OCI-LY7 (cell line): ENCODE data around the gene TSEN15. TPM values are rescaled to one million over a fixed set of nuclear protein-coding genes. Genes with fewer than 3 reads are reported as not detected.

Experiments
- BruUV-seq: library from RNA; stranded (reverse); fragments of 400-500 nt; replicated peaks from 2 replicates; lab custom pipeline; 2021; lab: Mats Ljungman, UMichigan
- CTCF ChIA-PET: fragments of 300-600 bp; sonication (Branson Sonifier 250); formaldehyde crosslinking; loops from one replicate; lab custom pipeline; 2022; ENCODE audit warnings: antibody characterized with exemption; ENCODE audit not compliant: unreplicated experiment; lab: Charles Lee
- POLR2A ChIA-PET: fragments of 300-600 bp; sonication (Branson Sonifier 250); formaldehyde crosslinking; loops from one replicate; lab custom pipeline; 2022; ENCODE audit warnings: antibody characterized with exemption; lab: Charles Lee
- DNase-seq: peaks from one replicate; pipeline ENCODE4 v3.0.0-alpha.2; 2015; ENCODE audit warnings: low spot score
- H2AFZ ChIP-seq: fragments of 200-600 bp; sonication (generic), shearing (Covaris generic); 2 replicates; pipeline ENCODE4 v1.6.1; 2014; ENCODE audit warnings: mild to moderate bottlenecking, antibody characterized with exemption, low read length, moderate library complexity
- H3K27ac ChIP-seq: fragments of 200-600 bp; sonication (generic); 2 replicates; pipeline ENCODE4 v1.5.1; 2014; ENCODE audit warnings: mixed run types, low read depth, mild to moderate bottlenecking, moderate library complexity, low read length, inconsistent platforms; ENCODE audit not compliant: poor library complexity, severe bottlenecking
- H3K36me3 ChIP-seq: fragments of 200-600 bp; sonication (generic); 2 replicates; pipeline ENCODE4 v1.6.1; 2014; ENCODE audit warnings: mild to moderate bottlenecking, antibody characterized with exemption, low read length, moderate library complexity, mixed read lengths; ENCODE audit not compliant: insufficient read depth
- H3K4me1 ChIP-seq: fragments of 200-600 bp; sonication (generic); 2 replicates; pipeline ENCODE4 v1.5.1; 2014; ENCODE audit warnings: mild to moderate bottlenecking, low read length; ENCODE audit not compliant: insufficient read depth, poor library complexity, severe bottlenecking
- H3K4me2 ChIP-seq: fragments of 200-600 bp; sonication (generic); 2 replicates; pipeline ENCODE4 v1.6.1; 2014; ENCODE audit warnings: mild to moderate bottlenecking, low read length
- H3K4me3 ChIP-seq: fragments of 200-600 bp; sonication (generic); 2 replicates; pipeline ENCODE4 v1.5.1; 2014; ENCODE audit warnings: mild to moderate bottlenecking, low read depth, low read length; ENCODE audit not compliant: poor library complexity, severe bottlenecking
- H3K79me2 ChIP-seq: fragments of 200-600 bp; sonication (generic); 2 replicates; pipeline ENCODE4 v1.6.1; 2016; ENCODE audit warnings: low read depth, mild to moderate bottlenecking, low read length, moderate library complexity, mixed read lengths; ENCODE audit not compliant: insufficient read depth
- H3K9me2 ChIP-seq: fragments of 200-600 bp; sonication (generic); 2 replicates; pipeline ENCODE4 v1.6.1; 2016; ENCODE audit warnings: mild to moderate bottlenecking, low read length, mixed read lengths; ENCODE audit not compliant: insufficient read depth
- H3K9me3 ChIP-seq: fragments of 200-600 bp; sonication (generic); 2 replicates; pipeline ENCODE4 v1.6.1; 2014; ENCODE audit warnings: mild to moderate bottlenecking, mixed run types, low read length, mixed read lengths
- H4K20me1 ChIP-seq: fragments of 200-600 bp; sonication (generic); 2 replicates; pipeline ENCODE4 v1.6.1; 2014; ENCODE audit warnings: mild to moderate bottlenecking, antibody characterized with exemption, low read length, moderate library complexity, mixed read lengths; ENCODE audit not compliant: insufficient read depth
- EZH2phosphoT487 ChIP-seq: fragments of 200-600 bp; sonication (generic); IDR thresholded peaks from 2 replicates; pipeline ENCODE4 v1.6.1; 2018; ENCODE audit warnings: low read depth, borderline replicate concordance, mild to moderate bottlenecking, mixed run types, antibody characterized with exemption, low read length, moderate library complexity, mixed read lengths
- intact Hi-C: fragments of 100-400 bp; cut with micrococcal nuclease; formaldehyde crosslinking; loops from one replicate; pipeline ENCODE4 v1.10.0; 2022; ENCODE audit not compliant: unreplicated experiment
- total RNA-seq, 2 experiments: library from RNA; depleted of rRNA in 1 of 2; stranded (reverse); fragments of >200 nt in 1 of 2; shearing (Covaris generic) in 1 of 2; gene quantifications; 2 replicates each; pipeline ENCODE4 v1.2.3, GENCODE V29; 2014 to 2022
- TF ChIP-seq, protein P1 (sequence below): fragments of 200-600 bp; sonication (generic); conservative IDR thresholded peaks from 2 replicates; pipeline ENCODE4 v1.5.1; 2014; ENCODE audit warnings: mild to moderate bottlenecking, antibody characterized with exemption, low read length, moderate library complexity, mixed read lengths

TSEN15 gene
- total RNA-seq, 2 experiments from 2014 or later = 42.5 to 45.1 TPM

DNA sequence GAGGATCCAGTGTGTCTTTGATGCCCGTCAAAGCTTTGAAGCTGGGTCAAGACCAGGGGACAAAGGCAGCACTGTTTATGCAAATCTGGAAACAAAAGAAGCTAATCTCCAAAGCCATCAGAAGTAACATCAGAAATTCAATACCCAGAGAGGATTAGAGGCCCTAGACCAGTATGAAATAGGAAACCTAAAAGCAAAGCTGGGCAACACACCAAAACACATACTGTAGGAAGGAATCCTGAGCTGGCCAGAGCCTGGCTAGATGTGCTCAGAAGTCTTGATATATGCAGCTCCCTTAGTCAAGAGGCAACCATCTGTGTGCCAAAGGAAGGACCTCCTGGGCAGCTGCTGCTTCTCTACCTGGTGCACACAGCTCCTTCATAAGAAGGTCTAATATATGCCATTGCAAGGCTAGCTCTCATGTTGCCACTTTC lies 26.3 kb upstream of the TSEN15 start:
- Histone ChIP-seq H3K36me3 (no peaks in the 10 kb centered on the region), H3K4me3 (no peak overlapping the region), H3K4me2 (no peak overlapping the region), H4K20me1 (no peaks in the 10 kb centered on the region), H3K9me2 (no peaks in the 10 kb centered on the region), H2AFZ (no peak overlapping the region), H3K9me3 (no peaks in the 10 kb centered on the region), H3K27ac (no peak overlapping the region), H3K4me1 (no peaks in the 10 kb centered on the region), H3K79me2 (no peaks in the 10 kb centered on the region)
- no peak for TF ChIP-seq EZH2phosphoT487
- TF ChIP-seq, protein P1, sequence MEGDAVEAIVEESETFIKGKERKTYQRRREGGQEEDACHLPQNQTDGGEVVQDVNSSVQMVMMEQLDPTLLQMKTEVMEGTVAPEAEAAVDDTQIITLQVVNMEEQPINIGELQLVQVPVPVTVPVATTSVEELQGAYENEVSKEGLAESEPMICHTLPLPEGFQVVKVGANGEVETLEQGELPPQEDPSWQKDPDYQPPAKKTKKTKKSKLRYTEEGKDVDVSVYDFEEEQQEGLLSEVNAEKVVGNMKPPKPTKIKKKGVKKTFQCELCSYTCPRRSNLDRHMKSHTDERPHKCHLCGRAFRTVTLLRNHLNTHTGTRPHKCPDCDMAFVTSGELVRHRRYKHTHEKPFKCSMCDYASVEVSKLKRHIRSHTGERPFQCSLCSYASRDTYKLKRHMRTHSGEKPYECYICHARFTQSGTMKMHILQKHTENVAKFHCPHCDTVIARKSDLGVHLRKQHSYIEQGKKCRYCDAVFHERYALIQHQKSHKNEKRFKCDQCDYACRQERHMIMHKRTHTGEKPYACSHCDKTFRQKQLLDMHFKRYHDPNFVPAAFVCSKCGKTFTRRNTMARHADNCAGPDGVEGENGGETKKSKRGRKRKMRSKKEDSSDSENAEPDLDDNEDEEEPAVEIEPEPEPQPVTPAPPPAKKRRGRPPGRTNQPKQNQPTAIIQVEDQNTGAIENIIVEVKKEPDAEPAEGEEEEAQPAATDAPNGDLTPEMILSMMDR = no peak
- ChIA-PET POLR2A (no interaction called here), CTCF (no interaction called here)
- DNase-seq = no peak
- BruUV-seq = no TSS peak
- intact Hi-C loops = no loop called here

DNA sequence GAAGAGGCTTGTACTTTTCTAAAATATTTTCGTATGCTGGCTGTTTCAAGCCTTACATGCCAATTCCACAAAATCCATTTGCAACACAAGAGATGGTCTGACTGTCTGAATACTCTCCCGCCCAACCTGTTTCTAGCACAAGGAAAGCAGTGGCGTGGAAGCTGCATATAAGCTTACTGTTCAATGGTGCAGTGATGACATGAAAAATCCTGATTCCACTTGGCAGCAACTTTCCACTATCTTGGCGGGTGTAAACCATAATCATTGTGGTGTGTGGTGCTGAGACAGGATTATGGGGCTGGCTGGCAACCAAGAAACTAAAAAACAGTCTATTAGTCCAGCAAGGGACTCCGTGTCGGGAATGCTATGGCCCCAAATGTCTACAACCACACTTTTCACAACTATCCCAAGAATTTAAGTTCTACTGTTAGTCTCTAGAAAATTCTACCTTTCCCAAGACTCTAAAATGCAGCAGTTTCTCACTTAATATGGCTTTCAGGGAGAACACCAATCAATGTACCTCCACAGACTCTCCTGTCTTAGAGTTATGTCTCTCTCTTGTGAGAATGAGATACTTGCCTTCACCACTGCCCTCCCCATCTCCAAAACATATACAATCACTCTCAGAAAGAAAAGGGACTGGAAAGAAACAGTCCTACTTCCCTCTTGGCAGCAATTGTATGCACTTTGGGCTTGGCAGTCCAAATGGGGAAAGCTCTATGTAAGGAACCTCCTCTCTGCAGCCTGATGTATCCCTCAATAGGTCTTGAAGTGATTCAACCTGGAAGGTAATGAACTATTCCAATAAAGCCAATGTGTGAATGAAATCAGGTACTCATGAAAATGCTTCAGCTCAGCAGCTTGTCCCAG lies 23.5 kb upstream of the TSEN15 start:
- Histone ChIP-seq H3K27ac (no peak overlapping the region), H3K9me3 (no peaks in the 10 kb centered on the region), H4K20me1 (no peaks in the 10 kb centered on the region), H3K9me2 (no peaks in the 10 kb centered on the region), H2AFZ (no peak overlapping the region), H3K4me2 (no peak overlapping the region), H3K4me1 (no peaks in the 10 kb centered on the region), H3K36me3 (no peaks in the 10 kb centered on the region), H3K4me3 (no peak overlapping the region), H3K79me2 (no peaks in the 10 kb centered on the region)
- intact Hi-C loops = no loop called here
- no TSS peak for BruUV-seq
- ChIA-PET CTCF (no interaction called here), POLR2A (interaction anchor here (0.6 kb wide), 1 partner anchor 11 kb away, joined by 3 read pairs; no protein-coding TSS in a partner anchor)
- no peak for TF ChIP-seq EZH2phosphoT487
- TF ChIP-seq, protein P1 = no peak
- no peak for DNase-seq
